ENCODE data around the gene LRGUK.

- TF ChIP-seq POLR2A (IDR thresholded peaks at IDR 0.05; ENCODE audit: low read depth, low read length): no peak
- TF ChIP-seq TAF1 (IDR thresholded peaks at IDR 0.05; ENCODE audit: low read depth, low read length): no peak
Observed at GRCh38 chr7:134104166-134104565, 23.0 kb upstream of the LRGUK start.
